K562 (cell line): ENCODE data around the gene VARS1. TPM values are rescaled to one million over a fixed set of nuclear protein-coding genes. Genes with fewer than 3 reads are reported as not detected.

Experiments
- CBX3 ChIP-seq, 2 experiments: IDR thresholded peaks; 1 replicate in 1 of 2; 2 replicates in 1 of 2; pipeline ENCODE4 v1.6.1; 2012; ENCODE audit warnings: inconsistent platforms in 2 of 2, low read length in 2 of 2, borderline replicate concordance in 1 of 2, control low read depth in 1 of 2
- CTCF ChIP-seq, 3 experiments: IDR thresholded peaks in 2 of 3; conservative IDR thresholded peaks in 1 of 3; 2 replicates each; pipeline ENCODE4 v1.5.1; 2011 to 2012; ENCODE audit warnings: low read length in 3 of 3, mild to moderate bottlenecking in 3 of 3, control low read depth in 2 of 3, improper control_type of control experiment in 1 of 3, inconsistent platforms in 1 of 3, low read depth in 1 of 3, mixed read lengths in 1 of 3, moderate library complexity in 1 of 3; ENCODE audit not compliant: insufficient read depth in 2 of 3
- E2F4 ChIP-seq: sonication (generic); formaldehyde crosslinking; IDR thresholded peaks from 2 replicates; pipeline ENCODE4 v1.8.0; 2022; ENCODE audit warnings: mild to moderate bottlenecking, low read depth, missing genetic modification reagents
- FIP1L1 ChIP-seq: fragments of 200-400 bp; formaldehyde crosslinking; IDR thresholded peaks from 2 replicates; pipeline ENCODE4 v1.6.1; 2018; ENCODE audit warnings: mild to moderate bottlenecking, low read depth, low read length; ENCODE audit not compliant: poor library complexity, severe bottlenecking
- HMBOX1 ChIP-seq: sonication (generic); IDR thresholded peaks from 2 replicates; pipeline ENCODE4 v1.6.1; 2016
- LARP7 ChIP-seq: fragments of 450-650 bp; IDR thresholded peaks from 2 replicates; pipeline ENCODE4 v1.6.1; 2016
- MBD2 ChIP-seq: sonication (generic); IDR thresholded peaks from 2 replicates; pipeline ENCODE4 v1.6.1; 2016; ENCODE audit warnings: low read depth, borderline replicate concordance
- MCM3 ChIP-seq: fragments of 450-650 bp; IDR thresholded peaks from 2 replicates; pipeline ENCODE4 v1.6.1; 2016
- MEIS2 ChIP-seq: fragments of 450-650 bp; IDR thresholded peaks from 2 replicates; pipeline ENCODE4 v1.6.1; 2014; ENCODE audit warnings: mild to moderate bottlenecking; ENCODE audit not compliant: partially characterized antibody
- MYNN ChIP-seq, 2 experiments: sonication (generic); formaldehyde crosslinking in 1 of 2; IDR thresholded peaks; 2 replicates each; pipeline versions ENCODE4 v1.5.0 to v1.6.1; 2016 to 2020; ENCODE audit warnings: antibody characterized with exemption in 1 of 2, missing genetic modification reagents in 1 of 2
- PPARD ChIP-seq: fragments of 250-450 bp; sonication (Bioruptor Pico); IDR thresholded peaks from 2 replicates; pipeline ENCODE4 v1.8.0; 2022; ENCODE audit warnings: inconsistent platforms, mild to moderate bottlenecking, moderate library complexity
- PTRF ChIP-seq: fragments of 450-650 bp; IDR thresholded peaks from 2 replicates; pipeline ENCODE4 v1.6.1; 2016; ENCODE audit warnings: mild to moderate bottlenecking, missing genetic modification characterization, missing compliant biosample characterization
- TCF3 ChIP-seq: sonication (generic); formaldehyde crosslinking; IDR thresholded peaks from 2 replicates; pipeline ENCODE4 v1.4.0; 2020; ENCODE audit warnings: mild to moderate bottlenecking, missing genetic modification reagents
- TRIM25 ChIP-seq: fragments of 450-650 bp; IDR thresholded peaks from 2 replicates; pipeline ENCODE4 v1.7.0; 2016; ENCODE audit warnings: borderline replicate concordance
- TRIM28 ChIP-seq: fragments of 450-650 bp; IDR thresholded peaks from 2 replicates; pipeline ENCODE4 v1.6.1; 2017
- ZBTB1 ChIP-seq: sonication (generic); formaldehyde crosslinking; IDR thresholded peaks from 2 replicates; pipeline ENCODE4 v1.8.1; 2023; ENCODE audit warnings: missing genetic modification reagents, low read depth, mild to moderate bottlenecking, borderline replicate concordance
- ZBTB7A ChIP-seq: IDR thresholded peaks from 2 replicates; pipeline ENCODE4 v1.6.1; 2011; ENCODE audit warnings: low read depth, mild to moderate bottlenecking, low read length, moderate library complexity, borderline replicate concordance; ENCODE audit not compliant: control insufficient read depth
- ZEB2 ChIP-seq: fragments of 450-650 bp; IDR thresholded peaks from 2 replicates; pipeline ENCODE4 v1.6.1; 2016
- ZNF431 ChIP-seq: sonication (generic); formaldehyde crosslinking; IDR thresholded peaks from 2 replicates; pipeline ENCODE4 v1.8.0; 2022; ENCODE audit warnings: mild to moderate bottlenecking, missing genetic modification reagents
- polyA plus RNA-seq, 8 experiments: library from polyadenylated mRNA; depleted of rRNA in 4 of 8; stranded (reverse) in 5 of 8; unstranded in 3 of 8; fragments of >200 nt; fragmentation: Nextera tagmentation in 2 of 8; fragmentation: Illumina TruSeq in 1 of 8; extraction: Ambion mirVana in 2 of 8; extraction: Trizol in 1 of 8; gene quantifications; 2 replicates each; pipeline versions ENCODE4 v1.2.1 to v1.2.3, GENCODE V29; 2011 to 2014; ENCODE audit warnings: inconsistent platforms in 1 of 8, missing spikeins in 1 of 8
- total RNA-seq, 7 experiments: library from RNA; depleted of rRNA in 6 of 7; stranded (reverse); fragments of >200 nt in 6 of 7; fragmentation: Illumina TruSeq in 2 of 7; extraction: Trizol in 2 of 7; gene quantifications; 2 replicates each; pipeline versions ENCODE4 v1.2.1 to v1.2.3, GENCODE V29; 2011 to 2021; ENCODE audit warnings: low replicate concordance in 1 of 7

The VARS1 gene
- total and polyA plus RNA-seq, 9 of the 15 experiments (the other 6 are each of a cell fraction or from before 2014, with no cell fraction given) = 2.9 to 488 (median 130) TPM

GRCh38 chr6:31769684-31770371 lies 25.7 kb downstream of the VARS1 start (continued):
- TF ChIP-seq CBX3 (IDR thresholded peaks at IDR 0.05; ENCODE audit: borderline replicate concordance in 1 of 2, low read length in 2 of 2) (peak in 1 of 2 experiments; percentile 88; a peak in 1 of 3 replicates), ZEB2 (peak; percentile 67; the same call in 1 of the 2 replicates), MEIS2 (peak; percentile 86), TRIM28 (peak; percentile 45; the same call in 1 of the 2 replicates), E2F4 (no peak), MCM3 (no peak), PPARD (CRISPR knock-in tag) (no peak), CTCF (IDR thresholded peaks at IDR 0.05 in 2 of 3, conservative IDR thresholded peaks at IDR 0.05 in 1 of 3; ENCODE audit: insufficient read depth in 2 of 3, low read depth in 1 of 3, low read length in 3 of 3) (peak; percentile 98 to 100 (median 99)), FIP1L1 (no peak), ZBTB1 (CRISPR knock-in tag) (0 out of 2 replicates have a peak, but pooled peaks have one; percentile 0), PTRF (tag) (no peak), MBD2 (no peak), ZNF431 (CRISPR knock-in tag) (no peak), HMBOX1 (peak; percentile 48; the same call in 1 of the 2 replicates), ZBTB7A (peak; percentile 79; the same call in 1 of the 2 replicates), LARP7 (peak; percentile 84; the same call in 1 of the 2 replicates), TRIM25 (peak; percentile 28; the same call in 1 of the 2 replicates), TCF3 (no peak; the same call in 1 of the 2 replicates), MYNN (IDR thresholded peaks at IDR 0.05) (peak; percentile 83), MYNN (CRISPR knock-in tag; IDR thresholded peaks at IDR 0.05) (no peak)
